WI38 (cell line): ENCODE measurements around the gene REST.

Experiments
- H3K4me3 ChIP-seq: 2 replicates; pipeline ENCODE4 v1.5.1; 2011; ENCODE audit warnings: low read depth, mild to moderate bottlenecking, control low read depth, low read length
- TF ChIP-seq, protein P1 (sequence below): IDR thresholded peaks from 2 replicates; pipeline ENCODE4 v1.5.1; 2012; ENCODE audit warnings: low read depth, mild to moderate bottlenecking, control low read depth, low read length

REST gene

DNA sequence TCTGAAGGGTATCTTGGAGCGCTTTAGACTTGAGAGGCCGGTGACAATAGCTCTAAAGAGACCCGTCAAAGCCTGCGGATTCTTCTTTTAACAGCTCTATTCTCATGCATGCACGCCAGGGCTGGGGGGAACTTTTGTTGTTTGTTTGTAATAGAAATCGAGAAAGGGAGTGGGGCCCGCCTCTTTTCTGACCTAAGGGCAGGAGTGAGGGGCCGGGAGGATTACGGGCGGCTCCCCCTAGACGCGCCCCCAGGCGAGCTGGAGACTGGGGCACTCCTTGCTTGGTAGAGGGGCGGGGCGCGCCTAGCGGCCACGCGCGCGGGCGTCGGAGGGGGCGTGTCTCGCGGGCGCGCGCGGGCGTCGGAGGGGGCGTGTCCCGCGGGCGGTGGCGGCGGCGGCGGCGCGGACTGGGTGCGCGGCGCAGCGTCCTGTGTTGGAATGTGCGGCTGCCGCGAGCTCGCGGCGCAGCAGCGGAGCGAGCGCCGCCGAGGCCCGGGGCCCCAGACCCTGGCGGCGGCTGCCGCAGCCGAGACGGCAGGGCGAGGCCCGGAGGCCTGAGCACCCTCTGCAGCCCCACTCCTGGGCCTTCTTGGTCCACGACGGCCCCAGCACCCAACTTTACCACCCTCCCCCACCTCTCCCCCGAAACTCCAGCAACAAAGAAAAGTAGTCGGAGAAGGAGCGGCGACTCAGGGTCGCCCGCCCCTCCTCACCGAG lies at the start of gene REST:
Gene REST, plus strand, starts transcription at position 412 of the 717 bp plus-strand sequence. CDS start 2,739 bp downstream, outside the sequence.
- H3K4me3 ChIP-seq, result peak within 1 kb of the TSS; percentile 88
- TF ChIP-seq, protein P1, sequence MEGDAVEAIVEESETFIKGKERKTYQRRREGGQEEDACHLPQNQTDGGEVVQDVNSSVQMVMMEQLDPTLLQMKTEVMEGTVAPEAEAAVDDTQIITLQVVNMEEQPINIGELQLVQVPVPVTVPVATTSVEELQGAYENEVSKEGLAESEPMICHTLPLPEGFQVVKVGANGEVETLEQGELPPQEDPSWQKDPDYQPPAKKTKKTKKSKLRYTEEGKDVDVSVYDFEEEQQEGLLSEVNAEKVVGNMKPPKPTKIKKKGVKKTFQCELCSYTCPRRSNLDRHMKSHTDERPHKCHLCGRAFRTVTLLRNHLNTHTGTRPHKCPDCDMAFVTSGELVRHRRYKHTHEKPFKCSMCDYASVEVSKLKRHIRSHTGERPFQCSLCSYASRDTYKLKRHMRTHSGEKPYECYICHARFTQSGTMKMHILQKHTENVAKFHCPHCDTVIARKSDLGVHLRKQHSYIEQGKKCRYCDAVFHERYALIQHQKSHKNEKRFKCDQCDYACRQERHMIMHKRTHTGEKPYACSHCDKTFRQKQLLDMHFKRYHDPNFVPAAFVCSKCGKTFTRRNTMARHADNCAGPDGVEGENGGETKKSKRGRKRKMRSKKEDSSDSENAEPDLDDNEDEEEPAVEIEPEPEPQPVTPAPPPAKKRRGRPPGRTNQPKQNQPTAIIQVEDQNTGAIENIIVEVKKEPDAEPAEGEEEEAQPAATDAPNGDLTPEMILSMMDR, result no peak

DNA sequence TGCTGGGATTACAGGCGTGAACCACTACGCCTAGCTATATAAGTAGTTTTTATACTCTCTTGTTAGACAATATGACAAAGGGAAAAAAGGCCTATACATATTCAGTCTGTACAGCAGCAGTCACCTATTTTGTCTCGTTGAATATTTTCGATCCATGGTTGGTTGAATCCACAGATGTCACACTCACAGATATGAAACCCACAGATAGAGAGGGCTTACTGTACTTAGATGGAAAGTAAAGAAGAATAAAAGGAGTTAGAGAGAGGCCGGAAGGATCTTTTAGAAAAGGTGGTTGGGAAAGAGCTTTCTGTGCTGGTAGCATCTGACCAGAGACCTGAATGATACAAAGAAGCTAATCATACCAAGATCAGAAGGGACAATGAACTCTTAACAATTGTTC lies 47.9 kb upstream of the REST start:
- no peak overlapping the region for H3K4me3 ChIP-seq
- TF ChIP-seq, protein P1, result no peak

GRCh38 chr4:56860781-56861180 lies 46.9 kb upstream of the REST start:
- no peak overlapping the region for H3K4me3 ChIP-seq
- TF ChIP-seq, protein P1, result no peak

DNA sequence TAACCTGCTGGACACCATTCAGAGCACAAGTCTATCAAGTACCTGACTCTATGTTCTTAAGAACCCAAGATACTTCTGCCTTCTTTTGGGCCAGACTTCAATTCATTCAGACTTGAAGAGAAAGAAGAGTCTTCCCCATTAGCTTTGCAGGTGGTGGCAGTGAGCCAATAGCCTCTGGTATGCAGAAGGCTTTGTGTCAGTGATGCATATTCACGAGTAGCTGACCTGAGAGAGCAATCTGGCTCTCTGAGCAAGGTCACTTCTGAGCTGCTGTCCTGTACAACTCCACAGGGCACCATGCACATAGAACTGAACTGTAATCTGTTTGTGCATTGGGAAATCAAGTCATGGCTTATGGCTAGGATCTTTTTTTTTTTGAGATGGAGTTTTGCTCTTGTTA lies 46.3 kb upstream of the REST start:
- TF ChIP-seq, protein P1, result no peak
- H3K4me3 ChIP-seq, result no peak overlapping the region

DNA sequence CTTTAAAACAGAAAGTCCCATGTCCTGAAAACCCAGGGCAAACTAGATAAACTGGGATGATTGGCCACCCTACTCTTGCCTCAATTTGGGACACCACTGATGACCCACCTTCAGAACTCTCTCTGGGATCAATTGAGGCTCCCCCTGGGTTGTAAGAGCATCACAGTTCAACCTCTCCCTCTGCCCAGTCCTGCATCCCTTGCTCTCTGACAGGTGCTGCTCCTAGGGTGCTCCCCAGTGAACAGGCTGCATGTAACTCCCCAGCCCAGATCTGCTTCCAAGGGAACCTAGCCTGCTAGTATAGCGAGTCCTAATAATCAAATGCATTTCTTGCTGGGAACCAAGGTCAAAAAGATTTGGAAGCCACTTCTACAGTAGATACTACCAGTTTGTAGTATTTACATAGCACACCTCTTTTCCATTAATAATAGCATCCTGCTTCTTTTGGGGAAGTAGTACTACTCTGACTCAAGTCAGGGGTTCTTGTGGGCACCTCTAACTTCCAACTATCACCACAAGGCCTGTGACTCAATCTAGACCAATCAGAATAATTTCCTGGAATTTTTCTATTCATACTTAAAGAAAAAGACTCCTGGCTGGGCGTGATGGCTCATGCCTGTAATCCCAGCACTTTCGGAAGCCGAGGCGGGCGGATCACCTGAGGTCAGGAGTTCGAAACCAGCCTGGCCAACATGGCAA lies 44.1 kb upstream of the REST start:
- TF ChIP-seq, protein P1, result no peak
- H3K4me3 ChIP-seq, result no peak overlapping the region

GRCh38 chr4:56870946-56871345 lies 36.8 kb upstream of the REST start:
- TF ChIP-seq, protein P1, result no peak
- H3K4me3 ChIP-seq, result no peak overlapping the region

DNA sequence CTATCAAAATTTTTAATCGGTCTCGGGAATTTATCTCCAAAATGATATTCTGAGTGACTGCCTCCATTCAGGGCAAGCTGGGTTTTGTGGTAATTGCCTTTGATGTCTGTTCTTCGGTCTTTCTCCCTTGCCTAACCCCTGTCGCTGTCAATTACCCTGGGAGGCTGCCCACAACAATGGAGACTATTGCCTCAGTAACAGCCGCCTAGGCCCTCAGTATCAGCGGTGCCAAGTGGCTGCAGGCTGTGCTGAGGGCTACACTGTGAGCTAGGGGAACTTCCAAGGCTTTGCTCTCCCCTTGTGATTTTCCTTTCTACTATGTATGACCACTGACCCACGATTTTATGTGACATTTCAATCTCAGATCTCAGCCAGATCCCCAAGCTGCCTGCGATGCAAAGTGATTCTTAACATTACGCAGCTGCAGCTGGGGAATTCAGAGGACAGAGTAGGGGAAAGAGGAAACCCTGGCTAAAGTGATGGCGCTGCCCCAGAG lies 36.3 kb upstream of the REST start:
- no peak overlapping the region for H3K4me3 ChIP-seq
- TF ChIP-seq, protein P1, result no peak
